K562 (cell line): ENCODE results near the gene KCNG4. TPM values are rescaled to one million over a fixed set of nuclear protein-coding genes. Genes with fewer than 3 reads are reported as not detected.

Experiments used
- ATAC-seq: fragments of 200-7000 bp; cut with Tn5 transposase; 3 replicates; pipeline ENCODE4 v1.9.1; 2020; ENCODE audit warnings: moderate library complexity
- BruUV-seq: library from RNA; stranded (reverse); fragments of 400-500 nt; replicated peaks from 2 replicates; lab custom pipeline; 2021; lab: Mats Ljungman, UMichigan
- CTCF ChIA-PET: fragments of 300-600 bp; formaldehyde crosslinking; extraction: SDS; loops from one replicate; lab custom pipeline; 2021; ENCODE audit warnings: low intra/inter-chr PET ratio; lab: Yijun Ruan, JAX
- POLR2A ChIA-PET: fragments of 300-600, 350-650 bp; sonication (Branson Sonifier 250); formaldehyde crosslinking; extraction: SDS; loops from one replicate; lab custom pipeline; 2021; ENCODE audit warnings: antibody characterized with exemption, inconsistent platforms; lab: Yijun Ruan, JAX
- DNase-seq, 4 experiments: peaks; one replicate each; pipeline versions ENCODE4 v3.0.0 to v3.0.0-alpha.2; 2011 to 2018; ENCODE audit warnings: low spot score in 3 of 4, mixed read lengths in 3 of 4; ENCODE audit errors: extremely low read depth in 1 of 4
- FAIRE-seq: peaks from 2 replicates; lab custom pipeline; 2011; peaks lifted over from hg19 to GRCh38; lab: Jason Lieb, UNC
- H2AFZ ChIP-seq: 2 replicates; pipeline ENCODE4 v1.6.0; 2011; ENCODE audit warnings: low read depth, low read length, control low read depth, inconsistent platforms
- H3K27ac ChIP-seq: fragments of 200-600 bp; 3 replicates; pipeline ENCODE4 v1.8.0; 2011; ENCODE audit warnings: low read depth, mild to moderate bottlenecking, control low read depth, inconsistent platforms, low read length, moderate library complexity, mixed read lengths; ENCODE audit errors: extremely low read depth
- H3K27me3 ChIP-seq, 2 experiments: fragments of 300-600 bp in 1 of 2; 2 replicates in 1 of 2; 3 replicates in 1 of 2; pipeline versions ENCODE4 v1.6.0 to v1.8.0; 2011; ENCODE audit warnings: inconsistent platforms in 2 of 2, low read length in 2 of 2, mild to moderate bottlenecking in 1 of 2, mixed read lengths in 1 of 2, moderate library complexity in 1 of 2; ENCODE audit not compliant: control insufficient read depth in 2 of 2, insufficient read depth in 2 of 2
- H3K36me3 ChIP-seq: fragments of 300-600 bp; 3 replicates; pipeline ENCODE4 v1.8.0; 2011; ENCODE audit warnings: mild to moderate bottlenecking, low read length, inconsistent platforms; ENCODE audit not compliant: control insufficient read depth, insufficient read depth
- H3K4me1 ChIP-seq, 2 experiments: fragments of 200-600 bp in 1 of 2; replicated peaks in 1 of 2; 2 replicates in 1 of 2; 3 replicates in 1 of 2; pipeline versions ENCODE4 v1.5.1 to v1.8.0; 2011; ENCODE audit warnings: inconsistent platforms in 2 of 2, low read length in 2 of 2, mild to moderate bottlenecking in 1 of 2, mixed read lengths in 1 of 2, moderate library complexity in 1 of 2; ENCODE audit not compliant: control insufficient read depth in 2 of 2, insufficient read depth in 2 of 2
- H3K4me2 ChIP-seq: 2 replicates; pipeline ENCODE4 v1.6.1; 2011; ENCODE audit warnings: low read length, control low read depth, inconsistent platforms, mixed read lengths; ENCODE audit not compliant: insufficient read depth
- H3K4me3 ChIP-seq: fragments of 200-600 bp; sonication (generic), shearing (Covaris generic); 2 replicates; pipeline ENCODE4 v1.5.1; 2016; ENCODE audit warnings: control low read depth, inconsistent platforms
- H3K79me2 ChIP-seq: fragments of 200-600 bp; 3 replicates; pipeline ENCODE4 v1.8.0; 2011; ENCODE audit warnings: low read length, inconsistent platforms; ENCODE audit not compliant: control insufficient read depth, insufficient read depth
- H3K9ac ChIP-seq, 2 experiments: 2 replicates each; pipeline versions ENCODE4 v1.6.0 to v1.6.1; 2011; ENCODE audit warnings: low read depth in 2 of 2, low read length in 2 of 2, control low read depth in 1 of 2, inconsistent platforms in 1 of 2, mild to moderate bottlenecking in 1 of 2, mixed read lengths in 1 of 2; ENCODE audit not compliant: insufficient read depth in 1 of 2
- H3K9me1 ChIP-seq: one replicate; pipeline ENCODE4 v1.6.0; 2011; ENCODE audit warnings: inconsistent platforms, mild to moderate bottlenecking, low read length, moderate library complexity; ENCODE audit not compliant: control insufficient read depth, insufficient read depth
- H3K9me3 ChIP-seq: replicated peaks from 2 replicates; pipeline ENCODE4 v1.5.1; 2011; ENCODE audit warnings: low read depth, low read length, inconsistent platforms; ENCODE audit not compliant: control insufficient read depth, insufficient read depth
- H4K20me1 ChIP-seq: replicated peaks from 2 replicates; pipeline ENCODE4 v1.6.1; 2011; ENCODE audit warnings: low read length, inconsistent platforms, mixed read lengths; ENCODE audit not compliant: control insufficient read depth, insufficient read depth
- ADNP ChIP-seq: fragments of 200-800 bp; sonication (Bioruptor generic); IDR thresholded peaks from 2 replicates; pipeline ENCODE4 v1.6.1; 2016; ENCODE audit warnings: missing genetic modification characterization, missing compliant biosample characterization
- BCOR ChIP-seq: fragments of 450-650 bp; IDR thresholded peaks from 2 replicates; pipeline ENCODE4 v1.6.1; 2016
- CCAR2 ChIP-seq: fragments of 200-400 bp; formaldehyde crosslinking; IDR thresholded peaks from 2 replicates; pipeline ENCODE4 v1.6.1; 2017; ENCODE audit warnings: mild to moderate bottlenecking, low read depth, low read length
- FIP1L1 ChIP-seq: fragments of 200-400 bp; formaldehyde crosslinking; IDR thresholded peaks from 2 replicates; pipeline ENCODE4 v1.6.1; 2018; ENCODE audit warnings: mild to moderate bottlenecking, low read depth, low read length; ENCODE audit not compliant: poor library complexity, severe bottlenecking
- FOXK2 ChIP-seq, 2 experiments: fragments of 450-650 bp; IDR thresholded peaks in 1 of 2; conservative IDR thresholded peaks in 1 of 2; 2 replicates each; pipeline ENCODE4 v1.6.1; 2016; ENCODE audit warnings: low read depth in 2 of 2, mild to moderate bottlenecking in 1 of 2
- RBM25 ChIP-seq: fragments of 200-400 bp; formaldehyde crosslinking; IDR thresholded peaks from 2 replicates; pipeline ENCODE4 v1.6.1; 2018; ENCODE audit warnings: low read length, low read depth, moderate library complexity; ENCODE audit not compliant: severe bottlenecking
- ZFP36 ChIP-seq: fragments of 150-350 bp; IDR thresholded peaks from 2 replicates; pipeline ENCODE4 v1.6.1; 2018; ENCODE audit warnings: low read length, low read depth; ENCODE audit not compliant: partially characterized antibody
- WGBS: fragments of 100-300 bp; shearing (Covaris generic); methylation state at CpG from one replicate; pipeline ENCODE4 v1.1.6; 2016; ENCODE audit warnings: low coverage, mixed read lengths; ENCODE audit not compliant: insufficient coverage; ENCODE audit errors: missing lambda C conversion rate; 5-methylcytosine and 5-hydroxymethylcytosine counted together
- in situ Hi-C: fragments of 300-500 bp; cut with MboI; formaldehyde crosslinking; loops from 4 replicates; pipeline ENCODE4 v1.15.0; 2018; ENCODE audit warnings: inconsistent platforms, mixed read lengths
- intact Hi-C: fragments of 100-400 bp; cut with micrococcal nuclease; formaldehyde crosslinking; loops from 2 replicates; pipeline ENCODE4 v1.14.2; 2022
- polyA plus RNA-seq, 8 experiments: library from polyadenylated mRNA; depleted of rRNA in 4 of 8; stranded (reverse) in 5 of 8; unstranded in 3 of 8; fragments of >200 nt; fragmentation: Nextera tagmentation in 2 of 8; fragmentation: Illumina TruSeq in 1 of 8; extraction: Ambion mirVana in 2 of 8; extraction: Trizol in 1 of 8; gene quantifications; 2 replicates each; pipeline versions ENCODE4 v1.2.1 to v1.2.3, GENCODE V29; 2011 to 2014; ENCODE audit warnings: inconsistent platforms in 1 of 8, missing spikeins in 1 of 8
- total RNA-seq, 7 experiments: library from RNA; depleted of rRNA in 6 of 7; stranded (reverse); fragments of >200 nt in 6 of 7; fragmentation: Illumina TruSeq in 2 of 7; extraction: Trizol in 2 of 7; gene quantifications; 2 replicates each; pipeline versions ENCODE4 v1.2.1 to v1.2.3, GENCODE V29; 2011 to 2021; ENCODE audit warnings: low replicate concordance in 1 of 7
- TF ChIP-seq, protein P1 (sequence below): fragments of 250-450 bp; sonication (Bioruptor Pico); IDR thresholded peaks from 2 replicates; pipeline ENCODE4 v1.8.0; 2022; ENCODE audit warnings: inconsistent platforms
- TF ChIP-seq, protein P2 (sequence below): fragments of 450-650 bp; formaldehyde crosslinking; IDR thresholded peaks from 2 replicates; pipeline ENCODE4 v1.4.0; 2020; ENCODE audit warnings: mild to moderate bottlenecking, mixed read lengths

Gene KCNG4
- total and polyA plus RNA-seq, 9 of the 15 experiments (the other 6 are each of a cell fraction or from before 2014, with no cell fraction given), result not detected

DNA sequence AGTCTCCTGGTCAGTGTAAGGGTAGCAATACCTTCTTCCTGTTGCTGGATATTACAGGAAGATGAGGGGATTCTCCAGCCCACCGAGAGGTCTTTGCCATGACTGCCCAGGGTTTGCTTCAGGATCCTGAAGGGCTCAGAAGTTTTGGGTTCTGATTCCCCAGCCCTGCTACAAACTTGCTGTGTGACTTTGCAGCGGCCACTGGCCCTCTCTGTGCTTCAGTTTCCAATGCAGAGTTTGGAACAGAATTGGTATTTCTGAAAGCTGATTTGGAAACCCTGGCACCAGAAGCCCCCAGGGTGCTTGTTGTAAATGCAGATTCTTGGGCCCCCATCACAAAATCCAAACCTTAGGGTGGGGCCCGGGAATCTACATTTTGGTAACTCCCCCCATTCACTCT is 14.7 kb downstream of the KCNG4 start (continued):
- TF ChIP-seq RBM25, result peak; percentile 90
- no peak for TF ChIP-seq FIP1L1
- TF ChIP-seq, protein P1, sequence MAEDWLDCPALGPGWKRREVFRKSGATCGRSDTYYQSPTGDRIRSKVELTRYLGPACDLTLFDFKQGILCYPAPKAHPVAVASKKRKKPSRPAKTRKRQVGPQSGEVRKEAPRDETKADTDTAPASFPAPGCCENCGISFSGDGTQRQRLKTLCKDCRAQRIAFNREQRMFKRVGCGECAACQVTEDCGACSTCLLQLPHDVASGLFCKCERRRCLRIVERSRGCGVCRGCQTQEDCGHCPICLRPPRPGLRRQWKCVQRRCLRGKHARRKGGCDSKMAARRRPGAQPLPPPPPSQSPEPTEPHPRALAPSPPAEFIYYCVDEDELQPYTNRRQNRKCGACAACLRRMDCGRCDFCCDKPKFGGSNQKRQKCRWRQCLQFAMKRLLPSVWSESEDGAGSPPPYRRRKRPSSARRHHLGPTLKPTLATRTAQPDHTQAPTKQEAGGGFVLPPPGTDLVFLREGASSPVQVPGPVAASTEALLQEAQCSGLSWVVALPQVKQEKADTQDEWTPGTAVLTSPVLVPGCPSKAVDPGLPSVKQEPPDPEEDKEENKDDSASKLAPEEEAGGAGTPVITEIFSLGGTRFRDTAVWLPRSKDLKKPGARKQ, result no peak
- TF ChIP-seq, protein P2, sequence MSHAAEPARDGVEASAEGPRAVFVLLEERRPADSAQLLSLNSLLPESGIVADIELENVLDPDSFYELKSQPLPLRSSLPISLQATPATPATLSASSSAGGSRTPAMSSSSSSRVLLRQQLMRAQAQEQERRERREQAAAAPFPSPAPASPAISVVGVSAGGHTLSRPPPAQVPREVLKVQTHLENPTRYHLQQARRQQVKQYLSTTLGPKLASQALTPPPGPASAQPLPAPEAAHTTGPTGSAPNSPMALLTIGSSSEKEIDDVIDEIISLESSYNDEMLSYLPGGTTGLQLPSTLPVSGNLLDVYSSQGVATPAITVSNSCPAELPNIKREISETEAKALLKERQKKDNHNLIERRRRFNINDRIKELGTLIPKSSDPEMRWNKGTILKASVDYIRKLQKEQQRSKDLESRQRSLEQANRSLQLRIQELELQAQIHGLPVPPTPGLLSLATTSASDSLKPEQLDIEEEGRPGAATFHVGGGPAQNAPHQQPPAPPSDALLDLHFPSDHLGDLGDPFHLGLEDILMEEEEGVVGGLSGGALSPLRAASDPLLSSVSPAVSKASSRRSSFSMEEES (CRISPR knock-in tag), result no peak
- TF ChIP-seq CCAR2, result no peak

DNA sequence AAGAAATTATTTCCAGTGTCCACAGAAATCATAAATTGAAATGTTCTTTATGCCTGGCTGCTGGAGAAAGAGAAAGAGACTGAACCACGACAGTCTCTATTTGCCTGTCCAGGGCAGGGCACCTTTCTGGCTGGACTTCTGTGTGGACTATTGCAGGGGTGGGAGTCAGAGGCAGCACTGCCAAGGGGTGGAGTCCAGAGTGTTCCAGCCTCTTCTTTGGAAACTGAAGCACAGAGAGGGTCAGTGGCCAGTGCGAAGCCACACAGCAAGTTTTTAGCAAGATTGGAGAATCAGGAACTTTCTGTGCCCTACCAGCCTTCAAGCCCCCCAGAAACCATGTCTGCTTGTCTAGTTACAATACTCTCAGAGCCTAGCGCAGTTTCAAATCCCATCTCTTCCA is 15.3 kb downstream of the KCNG4 start:
- WGBS, result 2% methylated on average over 3 of the region's 3 CpGs
- ATAC-seq, result no peak
- Histone ChIP-seq H3K9me3 (no peaks in the 10 kb centered on the region), H3K9me1 (no peaks in the 10 kb centered on the region), H3K4me3 (no peak overlapping the region), H2AFZ (no peak overlapping the region), H3K4me2 (no peak overlapping the region), H3K4me1 (peaks cover 13 to 18% of the 10 kb centered on the region in 2 experiments)
- in situ Hi-C loops (no loop called here), intact Hi-C loops (no loop called here)
- FAIRE-seq, result no peak
- CTCF ChIA-PET, result no interaction called here
- TF ChIP-seq FOXK2 (conservative IDR thresholded peaks at IDR 0.05 in 1 of 2, IDR thresholded peaks at IDR 0.05 in 1 of 2; ENCODE audit: low read depth in 2 of 2) (no peak), BCOR (peak; percentile 14), RBM25 (peak; percentile 89), ZFP36 (peak; percentile 78), ADNP (tag) (0 out of 2 replicates have a peak, but pooled peaks have one; percentile 11)
- TF ChIP-seq, all 486 proteins: peak for 4
- Histone ChIP-seq H3K27ac (no peak overlapping the region), H3K36me3 (no peaks in the 10 kb centered on the region), H3K27me3 (peaks cover 52 to 70% of the 10 kb centered on the region in 2 experiments), H3K79me2 (no peaks in the 10 kb centered on the region), H4K20me1 (peaks cover 8% of the 10 kb centered on the region; the same call in 1 of the 2 replicates), H3K9ac (no peak overlapping the region)
- DNase-seq, result no peak
- POLR2A ChIA-PET, result no interaction called here
- BruUV-seq, result no TSS peak
